PC-3 (cell line): ENCODE results near the gene PRKAR2A. TPM values are rescaled to one million over a fixed set of nuclear protein-coding genes. Genes with fewer than 3 reads are reported as not detected.

Experiments
- ATAC-seq: fragments of 200-7000 bp; cut with Tn5 transposase; 2 replicates; pipeline ENCODE4 v1.9.1; 2020; ENCODE audit warnings: mild to moderate bottlenecking, moderate library complexity
- BruUV-seq: library from RNA; stranded (reverse); fragments of 400-500 nt; replicated peaks from 2 replicates; lab custom pipeline; 2021; lab: Mats Ljungman, UMichigan
- CTCF ChIA-PET: fragments of 300-600 bp; sonication (Branson Sonifier 250); formaldehyde crosslinking; loops from one replicate; lab custom pipeline; 2022; ENCODE audit warnings: antibody characterized with exemption; lab: Charles Lee
- POLR2A ChIA-PET: fragments of 300-600 bp; sonication (Branson Sonifier 250); formaldehyde crosslinking; loops from one replicate; lab custom pipeline; 2022; ENCODE audit warnings: antibody characterized with exemption; ENCODE audit not compliant: unreplicated experiment; lab: Charles Lee
- DNase-seq: peaks from one replicate; pipeline ENCODE4 v3.0.0-alpha.2; 2015
- H2AFZ ChIP-seq: fragments of 300-600 bp; sonication (generic); 2 replicates; pipeline ENCODE4 v1.6.0; 2016; ENCODE audit warnings: antibody characterized with exemption, low read length
- H3F3A ChIP-seq: fragments of 300-600 bp; sonication (generic); one replicate; pipeline ENCODE4 v1.6.0; 2017; ENCODE audit warnings: antibody characterized with exemption, low read length, control low read depth, mild to moderate bottlenecking; ENCODE audit not compliant: unreplicated experiment
- H3K27ac ChIP-seq: fragments of 300-600 bp; sonication (generic); 2 replicates; pipeline ENCODE4 v1.5.1; 2016; ENCODE audit warnings: mild to moderate bottlenecking, low read length
- H3K27me3 ChIP-seq: fragments of 300-600 bp; sonication (generic); 2 replicates; pipeline ENCODE4 v1.6.1; 2016; ENCODE audit warnings: low read length, mixed read lengths
- H3K36me3 ChIP-seq: fragments of 300-600 bp; sonication (generic); 2 replicates; pipeline ENCODE4 v1.6.1; 2016; ENCODE audit warnings: low read depth, mixed run types, low read length, mixed read lengths
- H3K4me1 ChIP-seq: fragments of 300-600 bp; sonication (generic); 2 replicates; pipeline ENCODE4 v1.5.1; 2016; ENCODE audit warnings: low read length; ENCODE audit not compliant: insufficient read depth
- H3K4me2 ChIP-seq: fragments of 300-600 bp; sonication (generic); 2 replicates; pipeline ENCODE4 v1.6.0; 2016; ENCODE audit warnings: low read length
- H3K4me3 ChIP-seq: fragments of 300-600 bp; sonication (generic); 2 replicates; pipeline ENCODE4 v1.5.1; 2016; ENCODE audit warnings: mild to moderate bottlenecking, low read length, mixed read lengths
- H3K79me2 ChIP-seq: fragments of 300-600 bp; sonication (generic); 2 replicates; pipeline ENCODE4 v1.6.1; 2017; ENCODE audit warnings: low read length, mixed read lengths
- H3K9ac ChIP-seq: fragments of 300-600 bp; sonication (generic); 2 replicates; pipeline ENCODE4 v1.6.0; 2016; ENCODE audit warnings: mild to moderate bottlenecking, low read length
- H3K9me2 ChIP-seq: fragments of 300-600 bp; sonication (generic); replicated peaks from 2 replicates; pipeline ENCODE4 v1.6.1; 2016; ENCODE audit warnings: mixed run types, low read length, mixed read lengths
- H3K9me3 ChIP-seq: fragments of 300-600 bp; sonication (generic); 2 replicates; pipeline ENCODE4 v1.6.1; 2016; ENCODE audit warnings: low read length, mixed read lengths
- H4K20me1 ChIP-seq: fragments of 300-600 bp; sonication (generic); 2 replicates; pipeline ENCODE4 v1.6.1; 2016; ENCODE audit warnings: low read length, mixed read lengths
- EZH2 ChIP-seq: fragments of 300-600 bp; sonication (generic); IDR thresholded peaks from one replicate; pipeline ENCODE4 v1.6.1; 2017; ENCODE audit warnings: antibody characterized with exemption, mild to moderate bottlenecking, low read length; ENCODE audit not compliant: unreplicated experiment
- EZH2phosphoT487 ChIP-seq: fragments of 300-600 bp; sonication (generic); IDR thresholded peaks from 2 replicates; pipeline ENCODE4 v1.6.1; 2018; ENCODE audit warnings: mild to moderate bottlenecking, antibody characterized with exemption, low read length, borderline replicate concordance
- intact Hi-C: fragments of 100-400 bp; cut with micrococcal nuclease; formaldehyde crosslinking; loops from 2 replicates; pipeline ENCODE4 v1.9.0; 2023
- total RNA-seq: library from RNA; depleted of rRNA; stranded (reverse); fragments of >200 nt; gene quantifications from 2 replicates; pipeline ENCODE4 v1.2.3, GENCODE V29; 2014
- TF ChIP-seq, protein P1 (sequence below): fragments of 300-600 bp; sonication (generic); conservative IDR thresholded peaks from 2 replicates; pipeline ENCODE4 v1.5.1; 2017; ENCODE audit warnings: antibody characterized with exemption, low read depth, mild to moderate bottlenecking, low read length

The PRKAR2A gene
- total RNA-seq, 1 experiment from 2014 or later = 68.1 TPM

DNA sequence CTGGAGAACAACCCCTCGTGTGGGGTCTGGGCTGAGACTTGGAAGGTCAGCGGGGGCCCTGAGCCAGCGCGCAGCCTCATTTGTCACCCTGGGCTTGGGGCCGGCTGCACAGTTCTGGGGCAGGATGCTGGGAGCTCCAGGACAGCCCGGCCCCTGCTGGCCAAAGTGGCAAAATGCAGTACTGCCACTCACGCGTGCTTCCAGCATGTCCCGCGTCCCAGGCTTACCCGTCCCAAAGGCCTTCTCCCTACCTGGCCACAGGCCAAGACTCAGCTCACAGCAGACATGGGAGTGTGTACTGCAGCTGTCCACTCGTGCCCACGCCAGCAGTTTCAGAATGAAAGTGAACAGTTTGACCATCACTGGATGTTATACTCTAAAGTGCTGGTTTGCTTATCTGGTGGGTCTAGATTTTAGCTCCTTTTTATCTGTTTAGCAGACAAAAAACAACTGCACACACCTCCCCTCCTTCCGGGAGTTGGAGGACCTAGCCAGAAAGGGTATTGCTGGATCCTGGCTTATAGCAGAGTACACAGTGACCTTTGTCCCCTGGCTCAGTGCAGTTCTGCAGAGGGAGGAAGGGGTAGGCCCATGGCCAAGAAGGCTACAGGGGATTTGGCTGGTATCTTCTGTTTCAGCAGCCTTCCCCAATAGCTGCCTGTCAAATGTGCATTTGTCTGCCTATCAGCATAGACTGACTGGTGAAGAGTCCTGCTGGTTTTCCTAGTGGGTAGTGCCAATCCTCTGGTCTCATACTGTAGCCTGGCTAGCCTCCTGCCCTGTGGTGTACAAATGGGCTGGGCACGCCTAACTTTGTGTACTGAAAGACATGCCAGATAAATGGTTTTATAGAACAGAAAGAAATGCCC lies 107.5 kb downstream of the PRKAR2A start:
- peak overlapping the region; percentile 47 for H3K27ac ChIP-seq
- H3K4me2 ChIP-seq = peak overlapping the region; percentile 67
- H3K4me1 ChIP-seq = peaks cover 12% of the 10 kb centered on the region
- no peak for TF ChIP-seq EZH2
- TF ChIP-seq, protein P1, sequence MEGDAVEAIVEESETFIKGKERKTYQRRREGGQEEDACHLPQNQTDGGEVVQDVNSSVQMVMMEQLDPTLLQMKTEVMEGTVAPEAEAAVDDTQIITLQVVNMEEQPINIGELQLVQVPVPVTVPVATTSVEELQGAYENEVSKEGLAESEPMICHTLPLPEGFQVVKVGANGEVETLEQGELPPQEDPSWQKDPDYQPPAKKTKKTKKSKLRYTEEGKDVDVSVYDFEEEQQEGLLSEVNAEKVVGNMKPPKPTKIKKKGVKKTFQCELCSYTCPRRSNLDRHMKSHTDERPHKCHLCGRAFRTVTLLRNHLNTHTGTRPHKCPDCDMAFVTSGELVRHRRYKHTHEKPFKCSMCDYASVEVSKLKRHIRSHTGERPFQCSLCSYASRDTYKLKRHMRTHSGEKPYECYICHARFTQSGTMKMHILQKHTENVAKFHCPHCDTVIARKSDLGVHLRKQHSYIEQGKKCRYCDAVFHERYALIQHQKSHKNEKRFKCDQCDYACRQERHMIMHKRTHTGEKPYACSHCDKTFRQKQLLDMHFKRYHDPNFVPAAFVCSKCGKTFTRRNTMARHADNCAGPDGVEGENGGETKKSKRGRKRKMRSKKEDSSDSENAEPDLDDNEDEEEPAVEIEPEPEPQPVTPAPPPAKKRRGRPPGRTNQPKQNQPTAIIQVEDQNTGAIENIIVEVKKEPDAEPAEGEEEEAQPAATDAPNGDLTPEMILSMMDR = peak; percentile 91
- no TSS peak for BruUV-seq
- H3K9me2 ChIP-seq = no peaks in the 10 kb centered on the region
- intact Hi-C loops = loop anchor here (1.0 to 2.0 kb wide), 2 partner anchors 41 to 54 kb away; no protein-coding TSS in a partner anchor
- H3K9ac ChIP-seq = peak overlapping the region; percentile 12; the same call in 1 of the 2 replicates
- H3K4me3 ChIP-seq = peak overlapping the region; percentile 31; the same call in 1 of the 2 replicates
- 0 out of 2 replicates have a peak, but pooled peaks cover under 1% of the 10 kb centered on the region for H3K36me3 ChIP-seq
- peak; percentile 96 for ATAC-seq
- ChIA-PET CTCF (interaction anchor here (0.5 to 1.6 kb wide), 8 partner anchors 23 to 210 kb away, joined by 4 to 11 read pairs (median 6); partner anchors contain the start of genes NCKIPSD and SLC26A6), POLR2A (interaction anchor here (0.6 kb wide), 3 partner anchors 10 to 132 kb away, joined by 3 read pairs; no protein-coding TSS in a partner anchor)
- H3F3A ChIP-seq = no peaks in the 10 kb centered on the region
- H2AFZ ChIP-seq = peak overlapping the region; percentile 77
- H3K79me2 ChIP-seq = no peaks in the 10 kb centered on the region
- H3K9me3 ChIP-seq = no peaks in the 10 kb centered on the region
- H3K27me3 ChIP-seq = no peaks in the 10 kb centered on the region
- DNase-seq = peak; percentile 86
- H4K20me1 ChIP-seq = no peaks in the 10 kb centered on the region

DNA sequence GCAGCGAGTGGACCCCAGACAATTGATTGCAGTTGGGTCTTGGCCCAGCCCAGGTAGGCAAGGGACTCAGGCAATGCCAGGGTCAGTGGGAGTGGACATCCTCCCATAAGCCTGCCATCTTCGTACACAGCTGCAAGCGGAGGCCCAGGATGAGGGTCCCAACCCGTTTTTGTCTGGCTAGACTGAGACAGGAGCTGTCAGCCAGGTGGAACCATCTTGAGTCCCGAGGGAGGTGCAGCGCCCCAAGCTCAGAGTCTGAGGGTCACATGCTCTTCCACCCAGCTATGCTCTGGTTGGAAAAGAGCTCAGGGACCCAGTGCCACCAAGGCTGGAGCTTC lies 108.1 kb downstream of the PRKAR2A start:
- TF ChIP-seq, protein P1 = no peak
- TF ChIP-seq EZH2phosphoT487 (no peak), EZH2 (no peak)
- CTCF ChIA-PET = interaction anchor here (0.5 to 1.6 kb wide), 9 partner anchors 16 to 211 kb away, joined by 3 to 11 read pairs (median 5); partner anchors contain the start of genes NCKIPSD and SLC26A6
- intact Hi-C loops = no loop called here

More for the DNA sequence above, 108.1 kb downstream of the PRKAR2A start:
- Histone ChIP-seq H3K36me3 (no peaks in the 10 kb centered on the region), H3K4me3 (no peak overlapping the region), H3K4me1 (peaks cover 12% of the 10 kb centered on the region), H4K20me1 (no peaks in the 10 kb centered on the region), H3K27ac (no peak overlapping the region), H3K9ac (no peak overlapping the region), H3F3A (no peaks in the 10 kb centered on the region), H2AFZ (peak overlapping the region; percentile 77), H3K4me2 (peak overlapping the region; percentile 67; the same call in 1 of the 2 replicates), H3K27me3 (no peaks in the 10 kb centered on the region), H3K9me2 (no peaks in the 10 kb centered on the region), H3K9me3 (no peaks in the 10 kb centered on the region), H3K79me2 (no peaks in the 10 kb centered on the region)
- no TSS peak for BruUV-seq
- POLR2A ChIA-PET = interaction anchor here (0.6 kb wide), 3 partner anchors 11 to 131 kb away, joined by 3 read pairs; no protein-coding TSS in a partner anchor
- ATAC-seq = no peak
- no peak for DNase-seq
